Mesothelial cell of epicardium (in vitro differentiated cells): ENCODE results near the gene DGLUCY. TPM values are rescaled to one million over a fixed set of nuclear protein-coding genes. Genes with fewer than 3 reads are reported as not detected.
"Not testable (repeated sequence)": the region's sequence is repeated elsewhere in the genome, so short reads cannot be mapped to it uniquely, and the experiment has no call there.

Experiments used
- DNase-seq, 2 experiments: peaks; one replicate each; pipeline ENCODE4 v3.0.0; 2021; ENCODE audit warnings: low spot score in 2 of 2; ENCODE audit not compliant: unreplicated experiment in 2 of 2
- H3K27ac Mint-ChIP-seq: 2 replicates; pipeline ENCODE4 v1.8.0; 2021; ENCODE audit warnings: mixed read lengths
- H3K27me3 Mint-ChIP-seq: 2 replicates; pipeline ENCODE4 v1.8.0; 2021; ENCODE audit warnings: low read depth, mixed read lengths
- H3K36me3 Mint-ChIP-seq: 2 replicates; pipeline ENCODE4 v1.8.0; 2021; ENCODE audit warnings: mixed read lengths
- H3K4me1 Mint-ChIP-seq: 2 replicates; pipeline ENCODE4 v1.8.0; 2021; ENCODE audit warnings: mixed read lengths
- H3K4me3 Mint-ChIP-seq: 2 replicates; pipeline ENCODE4 v1.8.0; 2021; ENCODE audit warnings: mild to moderate bottlenecking, moderate library complexity, mixed read lengths
- H3K9me3 Mint-ChIP-seq: 2 replicates; pipeline ENCODE4 v1.8.0; 2021; ENCODE audit warnings: mixed read lengths
- CTCF ChIP-seq: fragments of 200-600 bp; sonication (generic); IDR thresholded peaks from one replicate; pipeline ENCODE4 v1.5.0; 2021; ENCODE audit warnings: antibody characterized with exemption; ENCODE audit not compliant: unreplicated experiment
- total RNA-seq: library from RNA; stranded (reverse); gene quantifications from 3 replicates; pipeline ENCODE4 v1.2.1, GENCODE V29; 2021

DGLUCY gene
- total RNA-seq, 1 donor from 2014 or later, result 64.1 TPM

GRCh38 chr14:91175291-91176201 is 61.7 kb downstream of the DGLUCY start:
- no peak overlapping the region for H3K4me3 Mint-ChIP-seq
- H3K27ac Mint-ChIP-seq, result no peak overlapping the region
- H3K36me3 Mint-ChIP-seq, result peaks cover 11% of the 10 kb centered on the region
- H3K4me1 Mint-ChIP-seq, result peaks cover 6% of the 10 kb centered on the region
- no peaks in the 10 kb centered on the region for H3K9me3 Mint-ChIP-seq
- no peak for DNase-seq
- H3K27me3 Mint-ChIP-seq, result no peaks in the 10 kb centered on the region
- TF ChIP-seq CTCF, result no peak

GRCh38 chr14:91177073-91178034 is 63.5 kb downstream of the DGLUCY start:
- Mint-ChIP-seq H3K4me3 (no peak overlapping the region), H3K27ac (no peak overlapping the region), H3K9me3 (no peaks in the 10 kb centered on the region), H3K36me3 (peaks cover 18% of the 10 kb centered on the region), H3K4me1 (peaks cover 2% of the 10 kb centered on the region), H3K27me3 (no peaks in the 10 kb centered on the region)
- TF ChIP-seq CTCF, result peak; percentile 59
- DNase-seq, result no peak

GRCh38 chr14:91180611-91181010 is 66.7 kb downstream of the DGLUCY start:
- Mint-ChIP-seq H3K36me3 (peaks cover 23% of the 10 kb centered on the region), H3K4me3 (no peak overlapping the region), H3K27ac (no peak overlapping the region), H3K27me3 (no peaks in the 10 kb centered on the region), H3K9me3 (no peaks in the 10 kb centered on the region), H3K4me1 (no peaks in the 10 kb centered on the region)
- no peak for TF ChIP-seq CTCF
- DNase-seq, result no peak

DNA sequence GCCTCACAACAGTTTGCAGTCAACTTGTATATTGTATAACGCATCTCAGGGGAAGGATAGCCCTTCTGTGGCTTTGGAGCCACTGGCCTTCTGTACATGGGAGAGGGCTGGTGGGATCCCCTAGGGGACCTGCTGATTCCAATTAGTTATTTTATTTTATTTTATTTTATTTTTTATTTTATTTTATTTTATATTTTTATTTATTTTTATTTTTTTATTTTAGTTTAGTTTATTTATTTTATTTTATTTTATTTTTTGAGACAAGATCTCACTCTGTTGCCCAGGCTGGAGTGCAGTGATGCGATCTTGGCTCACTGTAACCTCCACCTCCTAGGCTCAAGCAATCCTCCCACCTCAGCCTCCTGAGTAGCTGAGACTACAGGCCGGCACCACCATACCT is 68.9 kb downstream of the DGLUCY start:
- H3K27me3 Mint-ChIP-seq, H3K4me1 Mint-ChIP-seq, H3K9me3 Mint-ChIP-seq, H3K27ac Mint-ChIP-seq, H3K4me3 Mint-ChIP-seq, DNase-seq: not testable (repeated sequence)
- peaks cover 33% of the 10 kb centered on the region for H3K36me3 Mint-ChIP-seq

GRCh38 chr14:91184559-91184958 is 70.7 kb downstream of the DGLUCY start:
- Mint-ChIP-seq H3K27me3 (no peaks in the 10 kb centered on the region), H3K4me1 (no peaks in the 10 kb centered on the region), H3K27ac (no peak overlapping the region), H3K4me3 (no peak overlapping the region), H3K36me3 (peaks cover 40% of the 10 kb centered on the region), H3K9me3 (no peaks in the 10 kb centered on the region)
- no peak for TF ChIP-seq CTCF
- DNase-seq, result no peak

DNA sequence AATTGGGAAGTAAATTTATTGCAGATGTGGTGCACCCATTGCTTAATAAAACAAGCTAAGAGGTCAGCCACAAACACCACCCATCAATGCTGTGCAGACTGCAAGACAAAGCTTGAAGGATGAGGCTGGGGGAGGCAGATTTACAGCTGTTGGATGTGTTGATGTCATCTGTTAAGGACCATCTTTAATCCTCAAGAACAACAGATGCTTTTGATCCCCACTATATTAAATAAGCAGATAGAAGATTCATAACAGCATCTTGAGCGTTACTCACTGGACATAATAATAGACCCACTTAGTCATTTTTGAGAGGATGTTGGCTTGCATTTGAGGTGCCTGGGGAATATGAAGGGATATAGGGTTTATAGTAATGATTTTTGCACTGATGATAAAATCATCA is 71.8 kb downstream of the DGLUCY start:
- no peak for TF ChIP-seq CTCF
- no peak for DNase-seq
- Mint-ChIP-seq H3K9me3 (no peaks in the 10 kb centered on the region), H3K4me3 (no peak overlapping the region), H3K27ac (no peak overlapping the region), H3K27me3 (no peaks in the 10 kb centered on the region), H3K4me1 (no peaks in the 10 kb centered on the region), H3K36me3 (peaks cover 47% of the 10 kb centered on the region)
